Activated naive CD4-positive, alpha-beta T cell treated with Interleukin-2 at 50 U/mL for 16 hours (primary cell): ENCODE data around the gene AKT3.

Source experiments
- DNase-seq: peaks from one replicate; pipeline ENCODE4 v3.0.0-alpha.2; 2020

Gene AKT3

GRCh38 chr1:243730487-243731150 is 119.4 kb downstream of the AKT3 start:
- DNase-seq = no peak

GRCh38 chr1:243729956-243730355 is 120.1 kb downstream of the AKT3 start:
- DNase-seq = no peak

GRCh38 chr1:243727503-243728203 is 122.4 kb downstream of the AKT3 start:
- no peak for DNase-seq

- no peak for DNase-seq
Measured at GRCh38 chr1:243726806-243727502, 123.1 kb downstream of the AKT3 start.

- no peak for DNase-seq
Measured at GRCh38 chr1:243725846-243726245, 124.2 kb downstream of the AKT3 start.

- no peak for DNase-seq
Measured at GRCh38 chr1:243725075-243725474, 125.0 kb downstream of the AKT3 start.

GRCh38 chr1:243723458-243724043 is 126.5 kb downstream of the AKT3 start:
- DNase-seq = no peak

GRCh38 chr1:243723050-243723449 is 127.0 kb downstream of the AKT3 start:
- no peak for DNase-seq

GRCh38 chr1:243719476-243719875 is 130.6 kb downstream of the AKT3 start:
- no peak for DNase-seq

GRCh38 chr1:243718893-243719292 is 131.2 kb downstream of the AKT3 start:
- DNase-seq = no peak

- DNase-seq = no peak
Measured at GRCh38 chr1:243718022-243718421, 132.0 kb downstream of the AKT3 start.

- DNase-seq = no peak
Measured at GRCh38 chr1:243716906-243717305, 133.1 kb downstream of the AKT3 start.

- DNase-seq = no peak
Measured at GRCh38 chr1:243715285-243715684, 134.8 kb downstream of the AKT3 start.

GRCh38 chr1:243713470-243714186 is 136.4 kb downstream of the AKT3 start:
- no peak for DNase-seq

- DNase-seq = no peak
Measured at GRCh38 chr1:243712941-243713340, 137.1 kb downstream of the AKT3 start.

GRCh38 chr1:243712242-243712641 is 137.8 kb downstream of the AKT3 start:
- DNase-seq = no peak

- no peak for DNase-seq
Measured at GRCh38 chr1:243710467-243710866, 139.6 kb downstream of the AKT3 start.

GRCh38 chr1:243708210-243708609 is 141.8 kb downstream of the AKT3 start:
- no peak for DNase-seq

- no peak for DNase-seq
Measured at GRCh38 chr1:243706563-243706962, 143.5 kb downstream of the AKT3 start.

- no peak for DNase-seq
Measured at GRCh38 chr1:243705585-243705984, 144.5 kb downstream of the AKT3 start.

GRCh38 chr1:243701872-243702271 is 148.2 kb downstream of the AKT3 start:
- DNase-seq = no peak

GRCh38 chr1:243693800-243694199 is 156.2 kb downstream of the AKT3 start:
- DNase-seq = no peak

- no peak for DNase-seq
Measured at GRCh38 chr1:243686159-243686558, 163.9 kb downstream of the AKT3 start.
